Retinal pigment epithelial cell (primary cell): Measurements from ENCODE around the gene AADAC.
"Not testable (repeated sequence)": the region's sequence is repeated elsewhere in the genome, so short reads cannot be mapped to it uniquely, and the experiment has no call there.

Source experiments
- DNase-seq: peaks from one replicate; pipeline ENCODE4 v3.0.0-alpha.2; 2010; ENCODE audit warnings: low read depth
- H3K4me3 ChIP-seq: 2 replicates; pipeline ENCODE4 v1.5.1; 2011; ENCODE audit warnings: mild to moderate bottlenecking, low read length, control low read depth, moderate library complexity
- CTCF ChIP-seq: conservative IDR thresholded peaks from 2 replicates; pipeline ENCODE4 v1.5.1; 2011; ENCODE audit warnings: low read depth, low read length, control low read depth, inconsistent platforms

The AADAC gene

GRCh38 chr3:151789853-151790463 lies 24.0 kb upstream of the AADAC start:
- no peak for DNase-seq
- no peak for TF ChIP-seq CTCF
- no peak overlapping the region for H3K4me3 ChIP-seq

GRCh38 chr3:151790763-151791162 lies 23.2 kb upstream of the AADAC start:
- not testable (repeated sequence) for DNase-seq, H3K4me3 ChIP-seq

- TF ChIP-seq CTCF: no peak
These were observed 21.5 kb upstream of the AADAC start for GRCh38 chr3:151792411-151792810.

GRCh38 chr3:151793636-151794035 lies 20.3 kb upstream of the AADAC start:
- TF ChIP-seq CTCF: no peak
- H3K4me3 ChIP-seq: no peak overlapping the region
- no peak for DNase-seq

More at GRCh38 chr3:151792411-151792810, 21.5 kb upstream of the AADAC start:
- no peak for DNase-seq
- no peak overlapping the region for H3K4me3 ChIP-seq

- H3K4me3 ChIP-seq: no peak overlapping the region
- DNase-seq: no peak
- TF ChIP-seq CTCF: no peak
These were observed 19.8 kb upstream of the AADAC start for GRCh38 chr3:151794080-151794479.

GRCh38 chr3:151795276-151795675 lies 18.6 kb upstream of the AADAC start:
- DNase-seq: peak; percentile 76
- no peak overlapping the region for H3K4me3 ChIP-seq
- TF ChIP-seq CTCF: no peak

GRCh38 chr3:151796105-151796680 lies 17.7 kb upstream of the AADAC start:
- DNase-seq: no peak
- TF ChIP-seq CTCF: no peak
- no peak overlapping the region for H3K4me3 ChIP-seq
